ENCODE measurements around the gene SALL4. TPM values are rescaled to one million over a fixed set of nuclear protein-coding genes. Genes with fewer than 3 reads are reported as not detected.

Gene SALL4
- total and polyA plus RNA-seq, 9 of the 15 experiments (the other 6 are each of a cell fraction or from before 2014, with no cell fraction given) = 0.03 to 0.07 TPM; not detected in 7

GRCh38 chr20:51828762-51829161 lies 26.4 kb upstream of the SALL4 start:
- Histone ChIP-seq H3K4me1 (replicated peaks in 1 of 2; ENCODE audit: control insufficient read depth in 2 of 2, insufficient read depth in 2 of 2, low read length in 2 of 2) (no peaks in the 10 kb centered on the region; a peak in 1 of 5 replicates), H2AFZ (ENCODE audit: low read depth, low read length) (no peak overlapping the region), H3K9ac (ENCODE audit: insufficient read depth in 1 of 2, low read depth in 2 of 2, low read length in 2 of 2) (no peak overlapping the region), H3K4me3 (no peak overlapping the region), H3K36me3 (ENCODE audit: control insufficient read depth, insufficient read depth, low read length) (no peaks in the 10 kb centered on the region), H3K27ac (ENCODE audit: extremely low read depth, low read depth, low read length) (no peak overlapping the region), H3K79me2 (ENCODE audit: control insufficient read depth, insufficient read depth, low read length) (no peaks in the 10 kb centered on the region), H3K27me3 (ENCODE audit: control insufficient read depth in 2 of 2, insufficient read depth in 2 of 2, low read length in 2 of 2) (peaks cover 8 to 39% of the 10 kb centered on the region in 2 experiments), H3K4me2 (ENCODE audit: insufficient read depth, low read length) (no peak overlapping the region), H4K20me1 (replicated peaks; ENCODE audit: control insufficient read depth, insufficient read depth, low read length) (no peaks in the 10 kb centered on the region), H3K9me1 (ENCODE audit: control insufficient read depth, insufficient read depth, low read length) (no peaks in the 10 kb centered on the region), H3K9me3 (replicated peaks; ENCODE audit: control insufficient read depth, insufficient read depth, low read depth, low read length) (no peaks in the 10 kb centered on the region)
- no TSS peak for BruUV-seq (replicated peaks)
- ChIA-PET CTCF (ENCODE audit: low intra/inter-chr PET ratio) (no interaction called here), POLR2A (interaction anchor here (0.6 kb wide), 1 partner anchor 92 kb away, joined by 3 read pairs; no protein-coding TSS in a partner anchor)
- WGBS (ENCODE audit: insufficient coverage, low coverage, missing lambda C conversion rate) = 0% methylated on average over 7 of the region's 7 CpGs
- in situ Hi-C loops (cut with MboI) (no loop called here), intact Hi-C loops (cut with micrococcal nuclease) (no loop called here)
- FAIRE-seq = no peak
- ATAC-seq = no peak
- DNase-seq (ENCODE audit: extremely low read depth in 1 of 4, low spot score in 3 of 4) = no peak
- TF ChIP-seq TCF3 (CRISPR knock-in tag; IDR thresholded peaks at IDR 0.05) (no peak), NFE2L1 (tag; IDR thresholded peaks at IDR 0.05; ENCODE audit: borderline replicate concordance, low read depth) (no peak), PYGO2 (tag; IDR thresholded peaks at IDR 0.05) (no peak), POLR3A (IDR thresholded peaks at IDR 0.05; ENCODE audit: borderline replicate concordance, extremely low read depth, insufficient read depth, insufficient read length) (no peak), ZNF717 (CRISPR knock-in tag; IDR thresholded peaks at IDR 0.05) (no peak), TSC22D4 (tag; IDR thresholded peaks at IDR 0.05) (no peak), NFRKB (IDR thresholded peaks at IDR 0.05; ENCODE audit: low read depth) (no peak), ARID4B (CRISPR knock-in tag; IDR thresholded peaks at IDR 0.05) (no peak), RBM25 (IDR thresholded peaks at IDR 0.05; ENCODE audit: low read depth, low read length, severe bottlenecking) (no peak), ESRRB (CRISPR knock-in tag; IDR thresholded peaks at IDR 0.05; ENCODE audit: borderline replicate concordance) (no peak), DLX4 (CRISPR knock-in tag; IDR thresholded peaks at IDR 0.05) (no peak), SMARCB1 (IDR thresholded peaks at IDR 0.05; ENCODE audit: insufficient read length, low read depth) (no peak), HMBOX1 (IDR thresholded peaks at IDR 0.05) (no peak), ZNF780A (CRISPR knock-in tag; IDR thresholded peaks at IDR 0.05) (no peak), NBN (IDR thresholded peaks at IDR 0.05; ENCODE audit: low read depth) (no peak), ZNF707 (CRISPR knock-in tag; conservative IDR thresholded peaks at IDR 0.05) (no peak), CHCHD3 (CRISPR knock-in tag; IDR thresholded peaks at IDR 0.05) (no peak), HEY1 (CRISPR knock-in tag; IDR thresholded peaks at IDR 0.05; ENCODE audit: borderline replicate concordance) (no peak), SIX5 (IDR thresholded peaks at IDR 0.05; ENCODE audit: borderline replicate concordance in 1 of 2, insufficient read depth in 1 of 2, low read depth in 1 of 2, low read length in 2 of 2) (no peak)

All from K562 (cell line).